ENCODE measurements around the gene INPP5D. TPM values are rescaled to one million over a fixed set of nuclear protein-coding genes. Genes with fewer than 3 reads are reported as not detected.

Gene INPP5D
- total RNA-seq, 1 experiment from 2014 or later = 12.7 TPM

- Histone ChIP-seq H2BK15ac (ENCODE audit: low read depth, low read length) (no peak overlapping the region), H2BK5ac (ENCODE audit: insufficient read length, low read length) (no peak overlapping the region), H3K14ac (ENCODE audit: insufficient read depth, low read length) (no peak overlapping the region; the same call in 1 of the 2 replicates), H3K27me3 (ENCODE audit: insufficient read depth, low read length) (no peaks in the 10 kb centered on the region), H4K8ac (replicated peaks; ENCODE audit: insufficient read length, low read depth, low read length) (no peak overlapping the region), H2BK12ac (ENCODE audit: insufficient read length, low read depth, low read length) (no peak overlapping the region), H3K23me2 (ENCODE audit: insufficient read length, low read depth, low read length, poor library complexity, severe bottlenecking) (no peaks in the 10 kb centered on the region), H3K18ac (ENCODE audit: insufficient read length, low read depth, low read length) (no peak overlapping the region), H3K79me1 (ENCODE audit: insufficient read depth, low read depth, low read length, poor library complexity, severe bottlenecking) (no peaks in the 10 kb centered on the region), H3K4me1 (ENCODE audit: insufficient read depth, low read length) (peaks cover 3% of the 10 kb centered on the region; the same call in 1 of the 2 replicates), H3K56ac (ENCODE audit: insufficient read length, low read depth, low read length) (no peak overlapping the region), H4K91ac (ENCODE audit: insufficient read length, low read depth, low read length) (no peak overlapping the region), H3K9me3 (ENCODE audit: control insufficient read depth, low read depth, low read length) (no peaks in the 10 kb centered on the region), H3K23ac (ENCODE audit: insufficient read length, low read depth, low read length) (no peak overlapping the region), H4K20me1 (ENCODE audit: control insufficient read depth, insufficient read depth, insufficient read length) (no peaks in the 10 kb centered on the region), H3K4me2 (ENCODE audit: insufficient read depth, insufficient read length, low read length) (no peak overlapping the region), H3T11ph (ENCODE audit: low read length) (no peak overlapping the region), H4K5ac (ENCODE audit: insufficient read length, low read depth, low read length) (no peak overlapping the region), H3K9ac (ENCODE audit: extremely low read depth, insufficient read length, low read length) (no peak overlapping the region), H2BK20ac (ENCODE audit: low read depth, low read length, poor library complexity, severe bottlenecking) (no peak overlapping the region), H2BK120ac (ENCODE audit: low read depth, low read length, poor library complexity, severe bottlenecking) (no peak overlapping the region), H3K4ac (ENCODE audit: low read depth, low read length) (no peak overlapping the region; the same call in 1 of the 2 replicates), H3K79me2 (ENCODE audit: insufficient read depth, low read length) (no peaks in the 10 kb centered on the region), H2AFZ (ENCODE audit: low read length) (no peak overlapping the region), H2AK5ac (ENCODE audit: insufficient read length, low read length) (no peak overlapping the region), H3K27ac (ENCODE audit: insufficient read length, low read depth, low read length) (no peak overlapping the region)
- TF ChIP-seq CTCF (conservative IDR thresholded peaks at IDR 0.05) = no peak
- no peak for DNase-seq
- peaks cover 0 to 40% (median 11%) of the 10 kb centered on the region in 3 experiments; a peak in 5 of 7 replicates for H3K36me3 Mint-ChIP-seq (ENCODE audit: insufficient read depth in 1 of 3, low read depth in 3 of 3)
- peak overlapping the region in 1 of 3 experiments; percentile 78; a peak in 1 of 7 replicates for H3K27ac Mint-ChIP-seq
- H3K4me1 Mint-ChIP-seq = peaks cover 14 to 26% of the 10 kb centered on the region in 2 experiments
- no peaks in the 10 kb centered on the region for H3K27me3 Mint-ChIP-seq (ENCODE audit: low read depth)
- WGBS (ENCODE audit: extremely low coverage, insufficient read length, low lambda C conversion rate) = no CpG with 5 or more reads among the region's 19 CpGs
- no peaks in the 10 kb centered on the region for H3K9me3 Mint-ChIP-seq
- no peak overlapping the region for H3K4me3 Mint-ChIP-seq
Observed at GRCh38 chr2:233165895-233166661, 105.9 kb downstream of the INPP5D start.
